AG04450 (cell line): ENCODE measurements around the gene DENND4C. TPM values are rescaled to one million over a fixed set of nuclear protein-coding genes. Genes with fewer than 3 reads are reported as not detected.

ENCODE experiments used
- CTCF ChIA-PET: fragments of 300-600, 350-600 bp; formaldehyde crosslinking; extraction: SDS; loops from one replicate; lab custom pipeline; 2022; ENCODE audit warnings: antibody characterized with exemption, inconsistent platforms; lab: Charles Lee
- POLR2A ChIA-PET: fragments of 350-600 bp; formaldehyde crosslinking; extraction: SDS; loops from one replicate; lab custom pipeline; 2021; ENCODE audit warnings: antibody characterized with exemption, inconsistent platforms; lab: Yijun Ruan, JAX
- DNase-seq: peaks from one replicate; pipeline ENCODE4 v3.0.0-alpha.2; 2011; ENCODE audit warnings: low read depth, low spot score
- H3K27ac ChIP-seq: one replicate; pipeline ENCODE4 v1.5.1; 2012; ENCODE audit warnings: low read depth, low read length, control low read depth
- H3K27me3 ChIP-seq: one replicate; pipeline ENCODE4 v1.6.0; 2012; ENCODE audit warnings: low read length; ENCODE audit not compliant: control insufficient read depth, insufficient read depth
- H3K4me3 ChIP-seq: 2 replicates; pipeline ENCODE4 v1.5.1; 2011; ENCODE audit warnings: mild to moderate bottlenecking, low read depth, low read length, control low read depth
- H3K9me3 ChIP-seq: 2 replicates; pipeline ENCODE4 v1.5.1; 2012; ENCODE audit warnings: low read length; ENCODE audit not compliant: control insufficient read depth, insufficient read depth
- CTCF ChIP-seq: IDR thresholded peaks from 2 replicates; pipeline ENCODE4 v1.5.1; 2011; ENCODE audit warnings: low read depth, low read length, control low read depth, inconsistent platforms
- polyA plus RNA-seq: library from polyadenylated mRNA; depleted of rRNA; stranded (reverse); fragments of >200 nt; gene quantifications from 2 replicates; pipeline ENCODE4 v1.2.3, GENCODE V29; 2011

DENND4C gene
- polyA plus RNA-seq, 1 experiment: 27.9 TPM

- ChIA-PET CTCF (interaction anchor here (1.0 to 3.3 kb wide), 2 partner anchors 80 to 88 kb away, joined by 7 to 16 read pairs; no protein-coding TSS in a partner anchor), POLR2A (interaction anchor here (1.0 kb wide), 1 partner anchor 88 kb away, joined by 3 read pairs; no protein-coding TSS in a partner anchor)
- Histone ChIP-seq H3K4me3 (peak overlapping the region; percentile 91), H3K27ac (no peak overlapping the region), H3K27me3 (no peaks in the 10 kb centered on the region), H3K9me3 (no peaks in the 10 kb centered on the region)
- no peak for TF ChIP-seq CTCF
- no peak for DNase-seq
These were observed 146.4 kb downstream of the DENND4C start for GRCh38 chr9:19376931-19377330.

- CTCF ChIA-PET: interaction anchor here (1.0 to 3.3 kb wide), 2 partner anchors 79 to 87 kb away, joined by 7 to 16 read pairs; no protein-coding TSS in a partner anchor
- DNase-seq: no peak
- POLR2A ChIA-PET: no interaction called here
- Histone ChIP-seq H3K9me3 (no peaks in the 10 kb centered on the region), H3K27me3 (no peaks in the 10 kb centered on the region), H3K4me3 (peak overlapping the region; percentile 91), H3K27ac (no peak overlapping the region)
- no peak for TF ChIP-seq CTCF
These were observed 147.7 kb downstream of the DENND4C start for GRCh38 chr9:19378164-19378563.

GRCh38 chr9:19378647-19379046 lies 148.2 kb downstream of the DENND4C start:
- no peak for TF ChIP-seq CTCF
- ChIA-PET CTCF (no interaction called here), POLR2A (no interaction called here)
- no peaks in the 10 kb centered on the region for H3K9me3 ChIP-seq
- no peak for DNase-seq
- H3K4me3 ChIP-seq: peak overlapping the region; percentile 91
- no peaks in the 10 kb centered on the region for H3K27me3 ChIP-seq
- H3K27ac ChIP-seq: no peak overlapping the region

- Histone ChIP-seq H3K9me3 (no peaks in the 10 kb centered on the region), H3K27ac (peak overlapping the region; percentile 85), H3K27me3 (no peaks in the 10 kb centered on the region), H3K4me3 (peak overlapping the region; percentile 91)
- TF ChIP-seq CTCF: no peak
- ChIA-PET POLR2A (interaction anchor here (1.2 to 1.3 kb wide), 4 partner anchors 30 to 149 kb away, joined by 3 to 6 read pairs (median 5); partner anchors contain the start of genes ACER2 and DENND4C), CTCF (interaction anchor here (1.2 to 1.6 kb wide), 3 partner anchors 78 to 330 kb away, joined by 3 to 5 read pairs (median 4); partner anchors contain the start of gene RRAGA)
- no peak for DNase-seq
These were observed 148.8 kb downstream of the DENND4C start for GRCh38 chr9:19379283-19379682.

GRCh38 chr9:19379697-19380046 lies 149.2 kb downstream of the DENND4C start:
- Histone ChIP-seq H3K9me3 (no peaks in the 10 kb centered on the region), H3K4me3 (peak overlapping the region; percentile 91), H3K27ac (peak overlapping the region; percentile 85), H3K27me3 (no peaks in the 10 kb centered on the region)
- no peak for DNase-seq
- ChIA-PET CTCF (interaction anchor here (1.2 to 1.6 kb wide), 3 partner anchors 77 to 331 kb away, joined by 3 to 5 read pairs (median 4); partner anchors contain the start of gene RRAGA), POLR2A (interaction anchor here (0.5 to 1.3 kb wide), 8 partner anchors 9 to 331 kb away, joined by 3 to 6 read pairs (median 4); partner anchors contain the start of genes ACER2, DENND4C and RRAGA)
- no peak for TF ChIP-seq CTCF
